Liver (tissue), 9 donors: ENCODE data around the gene SNX20. TPM values are rescaled to one million over a fixed set of nuclear protein-coding genes. Genes with fewer than 3 reads are reported as not detected.

Experiments
- DNase-seq: peaks from one replicate; pipeline ENCODE4 v3.0.0-alpha.2; 2017; ENCODE audit warnings: low spot score
- H3K27ac ChIP-seq, 2 donors: one replicate each; pipeline ENCODE4 v1.7.0; 2013; ENCODE audit warnings: inconsistent platforms in 2 of 2, low read length in 2 of 2, control low read depth in 1 of 2, low read depth in 1 of 2, mild to moderate bottlenecking in 1 of 2
- H3K27me3 ChIP-seq, 4 donors: one replicate each; pipeline versions ENCODE4 v1.6.1 to v1.7.0; 2013; ENCODE audit warnings: low read length in 3 of 4, inconsistent platforms in 1 of 4, mild to moderate bottlenecking in 1 of 4, moderate library complexity in 1 of 4; ENCODE audit not compliant: control insufficient read depth in 4 of 4, insufficient read depth in 4 of 4
- H3K36me3 ChIP-seq, 4 donors: one replicate each; pipeline versions ENCODE4 v1.6.1 to v1.7.0; 2013; ENCODE audit warnings: low read length in 3 of 4, mild to moderate bottlenecking in 3 of 4, low read depth in 1 of 4, moderate library complexity in 1 of 4; ENCODE audit not compliant: control insufficient read depth in 4 of 4, insufficient read depth in 3 of 4
- H3K4me1 ChIP-seq, 4 donors: one replicate each; pipeline versions ENCODE4 v1.6.1 to v1.7.0; 2013; ENCODE audit warnings: low read length in 3 of 4, mild to moderate bottlenecking in 3 of 4, moderate library complexity in 1 of 4; ENCODE audit not compliant: control insufficient read depth in 4 of 4, insufficient read depth in 4 of 4
- H3K4me3 ChIP-seq, 3 donors: one replicate each; pipeline versions ENCODE4 v1.6.1 to v1.7.0; 2013; ENCODE audit warnings: low read length in 3 of 3, control low read depth in 1 of 3, low read depth in 1 of 3, mild to moderate bottlenecking in 1 of 3
- H3K9ac ChIP-seq, 2 donors: one replicate each; pipeline ENCODE4 v1.7.0; 2013; ENCODE audit warnings: low read length in 2 of 2, mild to moderate bottlenecking in 2 of 2, moderate library complexity in 2 of 2, control low read depth in 1 of 2, low read depth in 1 of 2
- H3K9me3 ChIP-seq, 4 donors: one replicate each; pipeline versions ENCODE4 v1.6.1 to v1.7.0; 2013; ENCODE audit warnings: low read length in 3 of 4; ENCODE audit not compliant: control insufficient read depth in 4 of 4
- ATF3 ChIP-seq: IDR thresholded peaks from 2 replicates; pipeline ENCODE4 v1.6.1; 2016; ENCODE audit warnings: antibody characterized with exemption
- FOXA1 ChIP-seq: IDR thresholded peaks from 2 replicates; pipeline ENCODE4 v1.6.1; 2016; ENCODE audit warnings: antibody characterized with exemption
- FOXA2 ChIP-seq: IDR thresholded peaks from 2 replicates; pipeline ENCODE4 v1.6.1; 2016; ENCODE audit warnings: antibody characterized with exemption
- HNF4G ChIP-seq: IDR thresholded peaks from 2 replicates; pipeline ENCODE4 v1.6.1; 2016; ENCODE audit warnings: antibody characterized with exemption
- JUND ChIP-seq, 2 donors: IDR thresholded peaks; 2 replicates each; pipeline ENCODE4 v1.6.1; 2016; ENCODE audit warnings: antibody characterized with exemption in 2 of 2
- NR2F2 ChIP-seq: IDR thresholded peaks from 2 replicates; pipeline ENCODE4 v1.6.1; 2016; ENCODE audit warnings: antibody characterized with exemption
- RAD21 ChIP-seq, 2 donors: IDR thresholded peaks; 2 replicates each; pipeline ENCODE4 v1.6.1; 2016; ENCODE audit warnings: antibody characterized with exemption in 2 of 2, mild to moderate bottlenecking in 2 of 2
- REST ChIP-seq: IDR thresholded peaks from 2 replicates; pipeline ENCODE4 v1.6.1; 2016; ENCODE audit warnings: antibody characterized with exemption, mild to moderate bottlenecking
- RXRA ChIP-seq, 2 donors: IDR thresholded peaks; 2 replicates each; pipeline ENCODE4 v1.6.1; 2017 to 2018; ENCODE audit warnings: antibody characterized with exemption in 2 of 2, mild to moderate bottlenecking in 1 of 2
- SP1 ChIP-seq: IDR thresholded peaks from 2 replicates; pipeline ENCODE4 v1.6.1; 2018; ENCODE audit warnings: antibody characterized with exemption, mild to moderate bottlenecking
- ZBTB33 ChIP-seq: IDR thresholded peaks from 2 replicates; pipeline ENCODE4 v1.6.1; 2016; ENCODE audit warnings: antibody characterized with exemption
- WGBS: extraction: QIAGEN DNeasy Blood & Tissue Kit; methylation state at CpG from one replicate; pipeline ENCODE4 v1.1.7; 2013; 5-methylcytosine and 5-hydroxymethylcytosine counted together
- polyA plus RNA-seq, 2 donors: library from polyadenylated mRNA; stranded (reverse) in 1 of 2; unstranded in 1 of 2; fragments of 200-250 nt in 1 of 2; fragments of >200 nt in 1 of 2; fragmentation: Nextera tagmentation in 1 of 2; extraction: Ambion mirVana in 1 of 2; gene quantifications; one replicate each; pipeline versions ENCODE4 v1.2.1 to v1.2.3, GENCODE V29; 2013 to 2015
- total RNA-seq, 2 donors: library from RNA; depleted of rRNA; stranded (reverse); fragments of >200 nt; gene quantifications; one replicate each; pipeline ENCODE4 v1.2.3, GENCODE V29; 2014
- TF ChIP-seq, protein P1 (sequence below): fragments of 150-350 bp; IDR thresholded peaks from 2 replicates; pipeline ENCODE4 v1.5.1; 2017; ENCODE audit warnings: improper control_type of control experiment, low read depth, low read length; ENCODE audit not compliant: missing input control
- donor health status: healthy.
- donor health status: healthy.
- donor health status: healthy.
- donor health status: healthy.
- donor health status: healthy.

The SNX20 gene
- total and polyA plus RNA-seq, 4 donors: 0.40 to 3.5 (median 0.98) TPM

GRCh38 chr16:50645563-50646220 is 35.4 kb downstream of the SNX20 start:
- DNase-seq: no peak
- no peak overlapping the region for H3K9ac ChIP-seq
- WGBS: 85% methylated on average over 20 of the region's 20 CpGs
- no peaks in the 10 kb centered on the region for H3K4me1 ChIP-seq
- H3K9me3 ChIP-seq: no peaks in the 10 kb centered on the region
- no peaks in the 10 kb centered on the region for H3K27me3 ChIP-seq
- no peak overlapping the region for H3K4me3 ChIP-seq
- H3K36me3 ChIP-seq: no peaks in the 10 kb centered on the region
- H3K27ac ChIP-seq: no peak overlapping the region
- TF ChIP-seq REST (no peak), HNF4G (no peak), ATF3 (no peak), SP1 (no peak), RAD21 (IDR thresholded peaks at IDR 0.05) (no peak), ZBTB33 (no peak), JUND (IDR thresholded peaks at IDR 0.05) (no peak)
- TF ChIP-seq, protein P1, sequence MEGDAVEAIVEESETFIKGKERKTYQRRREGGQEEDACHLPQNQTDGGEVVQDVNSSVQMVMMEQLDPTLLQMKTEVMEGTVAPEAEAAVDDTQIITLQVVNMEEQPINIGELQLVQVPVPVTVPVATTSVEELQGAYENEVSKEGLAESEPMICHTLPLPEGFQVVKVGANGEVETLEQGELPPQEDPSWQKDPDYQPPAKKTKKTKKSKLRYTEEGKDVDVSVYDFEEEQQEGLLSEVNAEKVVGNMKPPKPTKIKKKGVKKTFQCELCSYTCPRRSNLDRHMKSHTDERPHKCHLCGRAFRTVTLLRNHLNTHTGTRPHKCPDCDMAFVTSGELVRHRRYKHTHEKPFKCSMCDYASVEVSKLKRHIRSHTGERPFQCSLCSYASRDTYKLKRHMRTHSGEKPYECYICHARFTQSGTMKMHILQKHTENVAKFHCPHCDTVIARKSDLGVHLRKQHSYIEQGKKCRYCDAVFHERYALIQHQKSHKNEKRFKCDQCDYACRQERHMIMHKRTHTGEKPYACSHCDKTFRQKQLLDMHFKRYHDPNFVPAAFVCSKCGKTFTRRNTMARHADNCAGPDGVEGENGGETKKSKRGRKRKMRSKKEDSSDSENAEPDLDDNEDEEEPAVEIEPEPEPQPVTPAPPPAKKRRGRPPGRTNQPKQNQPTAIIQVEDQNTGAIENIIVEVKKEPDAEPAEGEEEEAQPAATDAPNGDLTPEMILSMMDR: no peak

DNA sequence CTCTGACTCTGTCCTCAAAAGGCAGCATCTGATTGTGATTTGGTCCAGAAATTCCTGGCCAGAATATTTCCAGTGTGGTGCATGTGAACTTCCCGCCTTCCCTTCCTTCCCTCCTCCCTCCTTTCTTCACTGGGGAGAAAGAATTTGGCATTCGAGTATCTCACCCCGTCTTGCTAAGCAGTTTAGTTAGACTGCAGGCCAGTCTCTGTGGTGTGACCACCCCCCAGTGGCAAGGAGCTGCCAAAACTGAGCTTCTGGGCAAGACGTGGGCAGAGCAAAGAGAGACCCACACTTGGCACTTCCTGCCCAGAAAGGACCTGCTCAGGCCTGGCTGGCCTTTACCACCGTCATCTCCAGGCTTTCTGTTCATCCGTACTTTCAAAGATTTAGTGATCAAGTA is 36.4 kb downstream of the SNX20 start:
- H3K27ac ChIP-seq: no peak overlapping the region
- H3K36me3 ChIP-seq: no peaks in the 10 kb centered on the region
- H3K9ac ChIP-seq: no peak overlapping the region
- no peak for DNase-seq
- H3K4me1 ChIP-seq: no peaks in the 10 kb centered on the region
- no peaks in the 10 kb centered on the region for H3K9me3 ChIP-seq
- H3K4me3 ChIP-seq: no peak overlapping the region
- H3K27me3 ChIP-seq: no peaks in the 10 kb centered on the region
- 45% methylated on average over 6 of the region's 6 CpGs for WGBS
- TF ChIP-seq ZBTB33 (no peak), RXRA (IDR thresholded peaks at IDR 0.05) (no peak), RAD21 (IDR thresholded peaks at IDR 0.05) (peak; percentile 85), FOXA2 (no peak), FOXA1 (no peak), SP1 (no peak), NR2F2 (no peak)
- TF ChIP-seq, protein P1: peak; percentile 49
